Measurements from ENCODE around the gene IAPP. TPM values are rescaled to one million over a fixed set of nuclear protein-coding genes. Genes with fewer than 3 reads are reported as not detected.
"Not testable (repeated sequence)": the region's sequence is repeated elsewhere in the genome, so short reads cannot be mapped to it uniquely, and the experiment has no call there.

Gene IAPP
- not detected in 2 replicates for polyA plus RNA-seq (2014; cell fraction: cytosol; rRNA removed)
- not detected in 2 replicates for polyA plus RNA-seq (2014; cell fraction: nucleus; rRNA removed)

DNA sequence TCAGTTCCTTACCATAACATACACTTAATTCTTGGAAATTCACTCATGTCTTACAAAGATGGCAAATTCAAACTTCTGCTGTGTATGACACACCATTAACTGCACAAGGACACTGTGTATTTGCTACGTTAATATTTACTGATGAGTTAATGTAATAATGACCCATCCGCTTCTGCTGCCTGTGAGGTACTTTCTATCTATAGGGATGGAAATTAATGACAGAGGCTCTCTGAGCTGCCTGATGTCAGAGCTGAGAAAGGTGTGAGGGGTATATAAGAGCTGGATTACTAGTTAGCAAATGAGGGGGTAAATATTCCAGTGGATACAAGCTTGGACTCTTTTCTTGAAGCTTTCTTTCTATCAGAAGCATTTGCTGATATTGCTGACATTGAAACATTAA is at the start of gene IAPP:
Gene IAPP (plus strand): TSS at position 301 of the 400 bp plus-strand sequence. CDS start 450 bp downstream, outside the sequence.
- no peak for DNase-seq (ENCODE audit: low spot score)

- no peak for DNase-seq (ENCODE audit: low spot score)
Measured at GRCh38 chr12:21323736-21324135, 49.0 kb upstream of the IAPP start.

DNA sequence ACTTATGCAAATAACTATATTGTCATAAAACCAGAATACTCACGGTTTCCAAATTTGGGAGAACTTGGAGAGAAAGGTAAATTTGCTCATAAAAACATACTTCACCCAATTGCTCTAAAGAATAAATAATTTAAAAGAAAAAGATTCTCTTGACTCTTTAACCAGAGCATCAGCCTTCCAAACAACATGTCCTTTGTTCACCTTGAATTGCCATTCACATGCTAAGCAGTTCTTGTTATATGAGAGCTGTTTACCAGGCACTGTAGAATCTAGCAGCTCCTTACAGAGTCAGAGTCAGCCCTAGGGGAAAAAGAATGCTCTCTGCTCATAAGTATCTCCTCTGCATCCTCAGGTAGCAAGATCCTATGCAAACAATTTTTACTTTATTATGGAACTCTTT is 48.2 kb upstream of the IAPP start:
- no peak for DNase-seq (ENCODE audit: low spot score)

DNA sequence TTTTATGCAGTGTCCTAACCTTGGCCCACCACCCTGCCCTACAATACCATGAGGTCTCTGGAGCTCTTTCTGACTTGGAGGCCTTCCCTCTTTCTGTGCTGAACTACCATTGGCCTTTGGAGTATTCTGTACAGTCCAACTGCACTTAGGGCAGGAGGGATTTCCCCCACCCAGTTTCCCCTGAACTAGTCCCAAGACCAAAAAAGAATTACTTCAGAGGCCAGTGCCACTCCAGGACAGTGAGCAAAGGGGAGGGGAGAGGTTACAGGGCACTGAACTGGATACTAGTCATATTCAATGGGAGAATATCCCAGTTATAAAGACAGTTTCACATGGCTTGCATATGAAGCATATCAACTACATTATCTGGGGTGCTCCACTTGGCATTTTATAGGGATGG is 44.1 kb upstream of the IAPP start:
- DNase-seq (ENCODE audit: low spot score), result no peak

GRCh38 chr12:21330682-21331253 is 41.9 kb upstream of the IAPP start:
- DNase-seq (ENCODE audit: low spot score), result peak; percentile 15

DNA sequence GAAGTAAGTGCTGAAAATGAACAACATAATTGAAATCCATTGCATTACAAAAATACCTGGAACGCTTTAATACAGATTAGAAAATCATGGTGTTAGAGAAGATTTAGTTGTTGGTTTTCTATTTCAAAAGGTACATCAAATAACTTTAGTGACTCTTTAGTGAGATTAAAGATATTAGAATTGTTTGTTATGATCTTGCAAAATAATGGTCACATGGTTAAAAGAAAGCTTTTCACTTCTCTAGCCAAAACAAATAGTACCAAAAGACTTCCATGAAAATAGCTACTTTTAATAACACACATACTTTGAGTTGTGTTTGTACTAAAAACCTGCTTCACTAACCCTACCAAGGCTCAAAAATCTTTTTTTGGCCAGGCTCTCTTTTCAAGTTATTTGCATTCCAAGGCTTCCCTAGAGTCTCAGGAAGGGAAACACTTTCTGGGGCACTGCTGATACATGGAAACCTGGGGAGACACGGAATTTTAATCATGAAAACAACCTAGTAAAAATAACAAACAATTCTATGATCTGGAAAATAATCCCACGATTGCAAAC is 37.9 kb upstream of the IAPP start, which contains the start of gene SLCO1A2:
Gene SLCO1A2 (minus strand): TSS at position 147 of the 555 bp plus-strand sequence. CDS start 270 bp downstream, outside the sequence.
- DNase-seq (ENCODE audit: low spot score), result no peak

DNA sequence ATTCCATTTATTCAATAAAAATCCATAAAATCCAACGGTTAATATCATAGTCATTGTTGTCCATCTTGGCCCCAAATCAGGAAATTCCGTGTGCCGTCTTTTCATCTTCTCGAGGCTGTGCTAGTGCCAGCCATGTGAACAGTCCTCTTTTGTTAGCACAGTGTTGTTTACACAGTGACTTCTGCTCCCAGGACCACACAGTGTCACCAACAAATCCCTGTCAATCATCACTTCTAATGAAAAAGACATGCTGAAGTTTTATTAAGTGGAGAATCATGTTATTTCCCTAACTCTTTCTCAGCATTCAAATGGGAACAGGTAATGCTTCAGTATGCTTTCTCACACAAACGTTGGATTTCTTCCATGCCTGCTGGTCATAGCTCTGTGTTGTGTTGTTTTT is 36.0 kb upstream of the IAPP start:
- DNase-seq (ENCODE audit: low spot score), result no peak

DNA sequence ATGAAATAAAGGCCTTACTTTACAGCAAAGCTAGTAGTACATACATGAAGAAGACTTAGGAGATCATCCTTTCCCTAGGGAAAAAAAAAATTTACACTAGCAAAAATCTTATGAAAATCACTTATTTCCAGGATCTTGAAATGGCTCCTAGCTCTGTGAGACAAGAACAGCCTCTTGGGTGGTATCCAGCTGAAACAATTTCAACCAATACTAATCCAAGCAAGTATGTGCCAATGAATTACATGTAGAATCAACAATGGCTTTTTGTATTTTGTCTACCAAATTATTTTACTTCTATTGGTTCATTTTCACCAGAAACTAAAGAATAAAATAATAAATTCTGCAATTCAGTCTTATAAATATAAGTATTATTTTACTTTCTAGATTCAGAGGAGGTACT is 35.2 kb upstream of the IAPP start:
- no peak for DNase-seq (ENCODE audit: low spot score)

GRCh38 chr12:21337959-21338744 is 34.5 kb upstream of the IAPP start:
- DNase-seq (ENCODE audit: low spot score), result no peak

DNA sequence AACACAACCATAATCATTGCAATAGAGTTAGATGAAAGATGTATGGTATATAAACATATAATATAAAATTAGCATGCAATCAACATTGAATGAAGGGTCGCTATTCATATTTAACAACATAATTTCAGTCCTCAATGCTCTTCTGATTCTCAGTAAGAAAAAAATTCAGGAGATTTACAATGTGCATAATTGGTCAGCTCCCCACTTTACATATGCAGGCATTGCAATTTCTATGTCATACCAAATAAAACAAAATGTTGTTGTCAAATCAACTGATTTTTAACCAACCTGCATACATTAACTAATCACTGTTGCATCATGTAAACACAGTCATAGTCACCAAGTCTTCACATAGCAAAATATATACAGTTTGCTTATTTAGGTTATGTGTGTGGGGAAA is 32.8 kb upstream of the IAPP start:
- DNase-seq (ENCODE audit: low spot score), result no peak

- DNase-seq (ENCODE audit: low spot score), result no peak
Measured at GRCh38 chr12:21340403-21340802, 32.3 kb upstream of the IAPP start.

GRCh38 chr12:21341769-21342168 is 30.9 kb upstream of the IAPP start:
- DNase-seq (ENCODE audit: low spot score), result no peak

GRCh38 chr12:21343636-21344035 is 29.1 kb upstream of the IAPP start:
- no peak for DNase-seq (ENCODE audit: low spot score)

GRCh38 chr12:21346542-21347205 is 26.0 kb upstream of the IAPP start:
- no peak for DNase-seq (ENCODE audit: low spot score)

DNA sequence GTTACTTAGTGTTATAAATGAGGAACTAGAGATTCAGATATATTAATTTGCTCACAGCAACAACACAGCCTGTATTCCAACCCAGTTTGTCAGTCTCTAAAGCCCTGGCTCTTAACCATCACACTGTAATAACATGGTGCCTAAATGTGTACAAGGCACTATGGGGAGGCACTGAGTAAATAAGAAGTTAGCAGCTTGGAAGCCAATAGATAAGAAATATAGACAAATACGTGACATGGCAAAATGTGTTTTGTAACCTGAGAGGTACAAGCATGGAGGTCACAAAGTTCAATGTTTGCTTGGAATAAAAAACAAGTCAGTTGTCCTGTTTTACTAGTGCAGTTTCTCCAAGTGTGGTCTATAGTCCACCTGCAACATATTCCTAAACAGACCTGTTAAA is 21.7 kb upstream of the IAPP start:
- no peak for DNase-seq (ENCODE audit: low spot score)

- DNase-seq (ENCODE audit: low spot score), result no peak
Measured at GRCh38 chr12:21353487-21353886, 19.2 kb upstream of the IAPP start.

- DNase-seq (ENCODE audit: low spot score), result no peak
Measured at GRCh38 chr12:21353948-21354347, 18.8 kb upstream of the IAPP start.

- DNase-seq (ENCODE audit: low spot score), result no peak
Measured at GRCh38 chr12:21354641-21355040, 18.1 kb upstream of the IAPP start.

GRCh38 chr12:21360632-21361031 is 12.1 kb upstream of the IAPP start:
- DNase-seq (ENCODE audit: low spot score), result not testable (repeated sequence)

- DNase-seq (ENCODE audit: low spot score), result no peak
Measured at GRCh38 chr12:21369141-21369980, 3.3 kb upstream of the IAPP start.

- DNase-seq (ENCODE audit: low spot score), result no peak
Measured at GRCh38 chr12:21370845-21371449, 1.8 kb upstream of the IAPP start.

Measured in SK-N-DZ (cell line).